Astrocyte of the hippocampus (primary cell): ENCODE data around the gene COQ5.

ENCODE experiments used
- DNase-seq: peaks from one replicate; pipeline ENCODE4 v3.0.0; 2011; ENCODE audit warnings: low read depth, low spot score

The COQ5 gene

GRCh38 chr12:120453977-120454376 lies 75.0 kb downstream of the COQ5 start:
- no peak for DNase-seq
